ENCODE measurements around the gene CDAN1. TPM values are rescaled to one million over a fixed set of nuclear protein-coding genes. Genes with fewer than 3 reads are reported as not detected.
A peak's percentile ranks its signal among the peaks of the same experiment; 100 is the strongest.

Gene CDAN1
- total RNA-seq, 1 donor from 2014 or later, result 29.9 TPM

DNA sequence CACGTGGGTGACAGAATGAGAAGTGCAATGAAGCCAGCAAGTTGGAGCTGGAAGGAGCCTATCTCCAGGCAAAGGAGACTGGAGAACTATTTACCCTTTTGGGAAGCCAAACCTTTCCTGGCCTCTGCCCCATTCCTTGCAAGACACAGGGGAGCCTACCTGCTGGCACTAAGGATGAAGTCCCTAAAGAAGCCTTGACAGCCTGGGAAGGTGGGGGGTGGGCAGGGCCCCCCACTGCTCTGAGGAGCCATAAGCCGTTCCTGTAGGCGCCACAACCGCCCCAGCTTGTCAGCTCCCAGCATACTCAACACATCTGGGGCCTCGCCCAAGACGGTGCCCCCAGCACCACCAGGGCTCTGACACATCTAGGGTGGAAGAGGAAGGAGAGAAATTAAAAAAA, 5.5 kb downstream of the CDAN1 start:
- peaks cover 10% of the 10 kb centered on the region for H3K27me3 Mint-ChIP-seq (ENCODE audit: unreplicated experiment)
- DNase-seq (ENCODE audit: low spot score), result no peak
- H3K36me3 Mint-ChIP-seq (ENCODE audit: low read depth, unreplicated experiment), result peaks cover 53% of the 10 kb centered on the region
- peak overlapping the region; percentile 31 for H3K4me3 Mint-ChIP-seq (ENCODE audit: unreplicated experiment)
- no peak overlapping the region for H3K27ac Mint-ChIP-seq (ENCODE audit: unreplicated experiment)
- no peaks in the 10 kb centered on the region for H3K4me1 Mint-ChIP-seq (ENCODE audit: unreplicated experiment)
- TF ChIP-seq, protein P1, sequence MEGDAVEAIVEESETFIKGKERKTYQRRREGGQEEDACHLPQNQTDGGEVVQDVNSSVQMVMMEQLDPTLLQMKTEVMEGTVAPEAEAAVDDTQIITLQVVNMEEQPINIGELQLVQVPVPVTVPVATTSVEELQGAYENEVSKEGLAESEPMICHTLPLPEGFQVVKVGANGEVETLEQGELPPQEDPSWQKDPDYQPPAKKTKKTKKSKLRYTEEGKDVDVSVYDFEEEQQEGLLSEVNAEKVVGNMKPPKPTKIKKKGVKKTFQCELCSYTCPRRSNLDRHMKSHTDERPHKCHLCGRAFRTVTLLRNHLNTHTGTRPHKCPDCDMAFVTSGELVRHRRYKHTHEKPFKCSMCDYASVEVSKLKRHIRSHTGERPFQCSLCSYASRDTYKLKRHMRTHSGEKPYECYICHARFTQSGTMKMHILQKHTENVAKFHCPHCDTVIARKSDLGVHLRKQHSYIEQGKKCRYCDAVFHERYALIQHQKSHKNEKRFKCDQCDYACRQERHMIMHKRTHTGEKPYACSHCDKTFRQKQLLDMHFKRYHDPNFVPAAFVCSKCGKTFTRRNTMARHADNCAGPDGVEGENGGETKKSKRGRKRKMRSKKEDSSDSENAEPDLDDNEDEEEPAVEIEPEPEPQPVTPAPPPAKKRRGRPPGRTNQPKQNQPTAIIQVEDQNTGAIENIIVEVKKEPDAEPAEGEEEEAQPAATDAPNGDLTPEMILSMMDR (IDR thresholded peaks at IDR 0.05; ENCODE audit: unreplicated experiment), result no peak
- H3K9me3 Mint-ChIP-seq (ENCODE audit: unreplicated experiment), result no peaks in the 10 kb centered on the region

DNA sequence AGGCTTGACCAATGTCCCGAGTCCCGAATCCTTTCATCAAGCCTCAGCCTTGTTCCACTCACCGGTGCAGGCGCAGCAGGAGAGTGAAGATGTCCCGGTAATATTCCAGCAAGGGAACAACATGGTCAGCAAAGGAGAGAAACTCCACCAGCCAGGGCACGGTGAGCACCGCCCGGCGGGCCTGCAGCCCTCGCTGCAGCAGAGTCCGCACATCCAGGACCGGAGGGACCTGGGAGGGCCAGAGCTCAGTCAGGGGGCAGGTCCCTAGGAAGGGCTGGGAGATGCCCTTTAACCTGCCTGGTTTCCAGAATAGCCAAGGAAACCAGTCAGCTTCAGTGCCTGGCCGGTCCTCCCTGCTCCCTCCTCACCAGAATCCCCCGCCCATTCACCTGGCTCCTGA, 6.4 kb downstream of the CDAN1 start:
- H3K27me3 Mint-ChIP-seq (ENCODE audit: unreplicated experiment), result peaks cover 6% of the 10 kb centered on the region
- no peak overlapping the region for H3K27ac Mint-ChIP-seq (ENCODE audit: unreplicated experiment)
- H3K4me1 Mint-ChIP-seq (ENCODE audit: unreplicated experiment), result no peaks in the 10 kb centered on the region
- H3K36me3 Mint-ChIP-seq (ENCODE audit: low read depth, unreplicated experiment), result peaks cover 57% of the 10 kb centered on the region
- DNase-seq (ENCODE audit: low spot score), result no peak
- H3K9me3 Mint-ChIP-seq (ENCODE audit: unreplicated experiment), result no peaks in the 10 kb centered on the region
- TF ChIP-seq, protein P1 (IDR thresholded peaks at IDR 0.05; ENCODE audit: unreplicated experiment), result no peak
- no peak overlapping the region for H3K4me3 Mint-ChIP-seq (ENCODE audit: unreplicated experiment)

DNA sequence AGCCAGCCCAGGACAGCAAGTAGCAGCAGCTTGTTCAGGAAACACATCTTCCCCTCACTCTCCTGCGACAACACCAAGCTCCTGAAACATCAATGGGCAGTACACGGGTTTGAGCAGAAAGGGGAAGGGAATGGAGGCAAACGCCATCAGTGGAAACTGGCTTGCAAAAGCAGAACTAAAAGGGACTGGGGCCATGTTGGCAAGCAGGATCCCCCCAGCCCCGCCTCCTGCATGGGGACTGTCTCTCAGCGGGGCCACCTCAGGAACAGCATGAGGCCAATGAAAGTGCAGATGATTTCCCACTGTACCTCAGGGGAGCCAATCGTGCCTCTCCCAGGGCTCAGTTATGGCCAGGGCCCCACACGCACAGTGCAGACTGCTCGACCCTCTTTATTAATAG, 6.8 kb downstream of the CDAN1 start:
- no peak for DNase-seq (ENCODE audit: low spot score)
- Mint-ChIP-seq H3K27me3 (ENCODE audit: unreplicated experiment) (peaks cover 6% of the 10 kb centered on the region), H3K4me3 (ENCODE audit: unreplicated experiment) (no peak overlapping the region), H3K4me1 (ENCODE audit: unreplicated experiment) (no peaks in the 10 kb centered on the region), H3K9me3 (ENCODE audit: unreplicated experiment) (no peaks in the 10 kb centered on the region), H3K27ac (ENCODE audit: unreplicated experiment) (no peak overlapping the region), H3K36me3 (ENCODE audit: low read depth, unreplicated experiment) (peaks cover 61% of the 10 kb centered on the region)
- TF ChIP-seq, protein P1 (IDR thresholded peaks at IDR 0.05; ENCODE audit: unreplicated experiment), result no peak

DNA sequence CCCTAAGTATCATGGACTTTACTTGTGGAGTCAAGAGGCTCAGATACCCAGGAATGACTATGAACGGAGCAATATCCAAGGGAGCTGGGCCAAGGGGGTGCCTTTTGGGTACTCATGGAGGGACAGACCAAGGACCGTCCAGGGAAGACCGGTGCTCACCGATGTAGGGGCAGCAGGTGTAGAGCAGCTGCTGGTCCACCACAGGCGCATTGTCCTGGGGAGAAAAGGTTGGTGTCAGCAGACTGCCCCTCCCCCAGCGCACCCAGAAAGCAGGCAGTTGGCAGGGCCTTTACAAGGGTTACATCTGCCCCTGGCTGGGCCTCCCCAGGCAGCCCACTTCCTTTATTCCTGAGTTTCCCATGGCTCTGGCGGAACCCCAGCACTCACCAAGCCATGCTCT, 7.5 kb downstream of the CDAN1 start:
- Mint-ChIP-seq H3K9me3 (ENCODE audit: unreplicated experiment) (no peaks in the 10 kb centered on the region), H3K4me1 (ENCODE audit: unreplicated experiment) (no peaks in the 10 kb centered on the region), H3K36me3 (ENCODE audit: low read depth, unreplicated experiment) (peaks cover 67% of the 10 kb centered on the region), H3K27ac (ENCODE audit: unreplicated experiment) (no peak overlapping the region), H3K4me3 (ENCODE audit: unreplicated experiment) (no peak overlapping the region), H3K27me3 (ENCODE audit: unreplicated experiment) (peaks cover 6% of the 10 kb centered on the region)
- TF ChIP-seq, protein P1 (IDR thresholded peaks at IDR 0.05; ENCODE audit: unreplicated experiment), result no peak
- DNase-seq (ENCODE audit: low spot score), result no peak

DNA sequence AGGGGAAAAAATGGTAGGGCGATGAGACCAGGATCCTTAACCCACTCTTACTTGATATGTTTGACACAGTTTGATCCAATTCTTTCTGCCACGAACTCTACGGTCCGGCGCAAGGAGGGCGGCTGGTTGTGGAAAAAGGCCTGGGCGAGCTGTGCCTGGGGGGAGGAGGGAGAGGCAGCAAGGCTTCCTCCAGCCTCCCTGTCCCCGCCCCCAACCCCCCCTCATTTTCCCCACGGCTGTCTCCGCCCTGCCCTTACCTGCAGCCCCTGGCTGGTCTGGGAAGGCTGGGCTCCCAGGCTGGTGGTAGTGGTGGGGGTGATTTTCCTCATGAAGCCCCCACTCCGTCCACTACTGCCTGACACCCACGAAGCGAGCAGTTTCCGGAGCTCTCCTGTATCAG, 8.0 kb downstream of the CDAN1 start:
- DNase-seq (ENCODE audit: low spot score), result no peak
- Mint-ChIP-seq H3K4me1 (ENCODE audit: unreplicated experiment) (no peaks in the 10 kb centered on the region), H3K9me3 (ENCODE audit: unreplicated experiment) (no peaks in the 10 kb centered on the region), H3K4me3 (ENCODE audit: unreplicated experiment) (no peak overlapping the region), H3K27me3 (ENCODE audit: unreplicated experiment) (peaks cover 6% of the 10 kb centered on the region), H3K36me3 (ENCODE audit: low read depth, unreplicated experiment) (peaks cover 63% of the 10 kb centered on the region), H3K27ac (ENCODE audit: unreplicated experiment) (no peak overlapping the region)
- TF ChIP-seq, protein P1 (IDR thresholded peaks at IDR 0.05; ENCODE audit: unreplicated experiment), result no peak
